HG03558 (cell line): Measurements from ENCODE around the gene RXRB.

ENCODE experiments used
- ATAC-seq: cut with Tn5 transposase; IDR thresholded peaks from one replicate; pipeline ENCODE4 v1.9.1; 2021; ENCODE audit warnings: moderate number of reproducible peaks; ENCODE audit not compliant: unreplicated experiment; ENCODE audit errors: extremely low read depth

The RXRB gene

GRCh38 chr6:33198853-33199436, 1.5 kb downstream of the RXRB start:
- no peak for ATAC-seq

- no peak for ATAC-seq
Observed at GRCh38 chr6:33198159-33198852, 2.2 kb downstream of the RXRB start.

- ATAC-seq = no peak
Observed at GRCh38 chr6:33197431-33198048, 2.9 kb downstream of the RXRB start.

- no peak for ATAC-seq
Observed at GRCh38 chr6:33195304-33196165, 4.9 kb downstream of the RXRB start.

GRCh38 chr6:33194431-33194979, 6.0 kb downstream of the RXRB start:
- no peak for ATAC-seq

- ATAC-seq = no peak
Observed at GRCh38 chr6:33193619-33194018, 6.8 kb downstream of the RXRB start.

GRCh38 chr6:33192671-33193602, 7.5 kb downstream of the RXRB start:
- no peak for ATAC-seq

- ATAC-seq = no peak
Observed at GRCh38 chr6:33192105-33192646, 8.3 kb downstream of the RXRB start, which contains the start of gene COL11A2. Gene COL11A2 (minus strand): TSS chr6:33192467. CDS start chr6:33192240, 227 bp downstream.

GRCh38 chr6:33191383-33192104, 8.9 kb downstream of the RXRB start:
- no peak for ATAC-seq

GRCh38 chr6:33190504-33191107, 9.9 kb downstream of the RXRB start:
- ATAC-seq = no peak

- no peak for ATAC-seq
Observed at GRCh38 chr6:33189625-33190448, 10.6 kb downstream of the RXRB start.

- no peak for ATAC-seq
Observed at GRCh38 chr6:33189164-33189563, 11.3 kb downstream of the RXRB start.

GRCh38 chr6:33187809-33188208, 12.7 kb downstream of the RXRB start:
- ATAC-seq = no peak

GRCh38 chr6:33185654-33186187, 14.7 kb downstream of the RXRB start:
- ATAC-seq = no peak

GRCh38 chr6:33185190-33185589, 15.3 kb downstream of the RXRB start:
- no peak for ATAC-seq

GRCh38 chr6:33183071-33183683, 17.3 kb downstream of the RXRB start:
- no peak for ATAC-seq

- ATAC-seq = no peak
Observed at GRCh38 chr6:33181141-33181540, 19.3 kb downstream of the RXRB start.
